DMS53 (cell line): ENCODE results near the gene SLC7A8.

Experiments
- DNase-seq: peaks from one replicate; lab custom pipeline; 2025; lab: John Stamatoyannopoulos, UW

The SLC7A8 gene

DNA sequence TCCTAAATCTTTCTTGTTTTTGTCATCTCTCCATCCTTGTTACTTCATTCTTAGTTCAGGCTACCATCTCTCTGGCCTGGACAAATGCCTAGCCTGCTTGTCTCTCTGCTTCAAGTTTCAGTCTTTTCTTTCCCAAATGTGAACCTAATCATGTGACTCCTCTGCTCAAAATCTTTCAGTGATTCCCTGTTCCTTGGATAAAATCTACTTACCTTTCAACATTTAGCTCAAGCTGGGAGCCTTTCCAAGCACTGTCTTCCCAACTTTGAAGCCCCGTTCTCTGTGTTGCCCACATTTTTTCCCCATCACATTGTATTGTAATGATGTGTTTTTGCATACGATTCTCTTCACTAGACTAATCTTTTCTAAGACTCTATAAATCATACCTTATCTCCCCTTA, 24.7 kb downstream of the SLC7A8 start:
- DNase-seq = no peak

GRCh38 chr14:23154964-23155587, 28.4 kb downstream of the SLC7A8 start:
- peak; percentile 62 for DNase-seq

DNA sequence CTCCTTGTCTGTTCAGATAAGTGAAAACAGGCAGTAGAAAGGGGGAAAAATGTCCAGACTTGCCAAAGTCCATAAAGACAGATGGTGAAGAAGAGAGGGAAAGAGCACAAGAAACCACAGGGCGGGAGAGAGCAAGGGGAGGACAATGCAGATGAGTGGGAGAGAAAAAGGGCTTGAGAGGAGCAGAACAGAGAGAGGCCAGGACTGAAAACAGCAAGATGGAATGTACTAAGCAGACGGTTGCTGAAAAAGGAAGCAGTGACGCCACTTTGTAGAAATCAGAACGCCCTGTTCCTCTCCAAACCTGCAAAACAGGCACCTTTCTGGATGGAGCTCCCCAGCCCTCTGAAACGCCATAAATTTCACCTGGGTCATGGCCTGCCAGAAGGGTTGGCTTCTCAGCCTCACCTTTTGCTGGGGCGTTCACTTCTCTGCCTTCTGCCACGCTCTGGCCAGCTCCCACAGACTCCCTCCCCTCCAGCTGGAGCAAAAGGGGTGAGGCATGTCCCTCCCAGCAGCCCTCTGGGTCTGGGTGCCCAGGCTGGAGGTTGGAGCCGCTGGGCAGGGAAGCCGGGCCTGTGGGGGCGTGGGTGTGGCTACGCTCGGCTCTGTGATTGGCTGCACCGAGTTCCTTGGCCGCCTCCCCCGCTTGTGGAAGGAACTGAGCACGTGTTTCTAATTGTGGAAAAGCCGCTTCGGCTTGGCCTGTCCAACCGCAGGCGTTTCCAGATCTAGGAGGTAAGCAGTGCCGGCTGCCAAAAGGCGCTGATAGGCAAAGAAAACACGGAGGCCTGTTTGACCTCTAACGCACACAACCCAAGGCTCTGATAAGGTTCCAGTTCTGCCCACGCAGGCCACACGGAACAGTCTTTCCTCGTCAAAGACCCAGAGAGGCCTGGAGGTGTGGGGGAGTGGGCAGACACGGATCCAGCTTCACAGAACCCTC, 29.3 kb downstream of the SLC7A8 start:
- DNase-seq = no peak

DNA sequence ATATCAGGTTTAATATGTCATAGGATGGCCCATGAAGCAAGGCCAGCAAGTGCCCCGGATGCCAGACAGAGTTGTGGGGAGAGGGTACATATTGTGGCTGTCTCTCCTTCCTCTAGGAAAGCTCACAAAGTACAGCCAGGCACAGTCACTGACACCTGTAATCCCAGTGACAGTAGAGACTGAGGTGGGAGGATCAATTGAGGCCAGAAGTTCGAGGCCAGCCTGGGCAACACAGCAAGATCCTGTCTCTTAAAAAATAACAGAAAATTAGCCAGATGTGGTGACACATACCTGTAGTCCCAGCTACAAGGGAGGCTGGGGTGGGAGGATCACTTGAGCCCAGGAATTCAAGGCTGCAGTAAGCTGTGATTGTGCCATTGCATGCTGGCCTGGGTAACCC, 32.1 kb downstream of the SLC7A8 start:
- DNase-seq = no peak

DNA sequence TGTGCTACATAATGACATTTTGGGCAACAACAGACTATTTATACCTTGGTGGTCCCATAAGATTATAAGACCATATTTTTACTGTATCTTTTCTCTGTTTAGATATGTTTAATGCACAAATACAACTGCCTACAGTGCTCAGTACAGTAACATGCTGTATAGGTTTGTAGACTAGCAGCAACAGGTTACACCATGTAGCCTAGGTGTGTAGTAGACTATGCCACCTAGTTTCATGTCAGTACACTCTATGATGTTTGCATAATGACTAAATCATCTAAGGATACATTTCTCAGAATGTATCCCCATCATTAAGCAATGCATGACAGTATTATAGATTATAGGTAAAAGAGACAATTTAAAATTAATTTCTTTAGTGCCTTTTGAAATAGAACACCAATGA, 33.7 kb downstream of the SLC7A8 start:
- DNase-seq = no peak

DNA sequence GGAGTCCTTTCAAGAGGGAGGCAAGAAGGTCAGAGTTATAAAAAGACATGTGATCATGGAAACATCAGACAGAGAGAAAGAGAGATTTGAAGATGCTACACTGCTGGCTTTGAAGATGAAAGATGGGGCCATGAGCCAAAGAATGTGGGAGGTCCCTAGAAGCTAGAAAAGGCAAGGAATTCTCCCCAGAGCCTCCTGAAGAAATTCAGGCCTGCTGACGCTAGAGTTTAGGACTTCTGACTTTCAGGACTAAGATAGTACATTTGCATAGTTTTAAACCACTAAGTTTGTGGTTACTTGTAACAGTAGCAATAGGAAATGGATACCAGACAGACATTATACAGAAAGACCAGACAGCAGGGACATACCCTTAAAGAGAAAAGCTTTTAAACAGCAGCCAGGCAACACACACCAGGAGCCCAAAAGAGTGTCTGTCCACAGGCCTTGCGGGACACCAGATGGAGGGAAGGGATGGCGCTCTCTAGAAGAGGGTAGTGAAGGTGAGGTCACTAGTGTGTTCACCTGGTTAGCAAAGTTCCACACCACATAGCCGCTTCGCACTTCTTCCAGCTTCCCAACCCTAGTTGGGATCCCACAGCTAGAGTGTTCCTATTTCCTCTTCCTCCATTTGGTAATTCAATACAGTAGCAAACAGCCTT, 34.7 kb downstream of the SLC7A8 start:
- no peak for DNase-seq

GRCh38 chr14:23147676-23148075, 35.8 kb downstream of the SLC7A8 start:
- DNase-seq = peak; percentile 3

DNA sequence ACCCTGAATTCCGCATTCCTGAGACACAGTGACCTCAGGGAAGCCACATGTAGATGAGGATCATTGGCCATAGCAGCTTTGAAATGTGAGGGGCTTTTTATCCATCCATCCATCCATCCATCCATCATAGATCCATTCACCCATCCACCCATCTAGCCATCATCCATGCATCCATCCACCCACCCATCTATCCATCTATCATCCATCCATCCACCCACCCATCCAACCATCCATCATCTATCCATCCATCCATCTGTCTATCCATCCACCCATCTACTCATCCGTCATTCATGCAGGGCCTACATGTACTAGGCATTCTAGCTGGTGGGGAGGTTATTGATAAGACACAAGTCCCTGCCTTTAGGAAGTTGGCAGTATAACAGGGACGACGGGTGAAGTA, 36.5 kb downstream of the SLC7A8 start:
- no peak for DNase-seq

DNA sequence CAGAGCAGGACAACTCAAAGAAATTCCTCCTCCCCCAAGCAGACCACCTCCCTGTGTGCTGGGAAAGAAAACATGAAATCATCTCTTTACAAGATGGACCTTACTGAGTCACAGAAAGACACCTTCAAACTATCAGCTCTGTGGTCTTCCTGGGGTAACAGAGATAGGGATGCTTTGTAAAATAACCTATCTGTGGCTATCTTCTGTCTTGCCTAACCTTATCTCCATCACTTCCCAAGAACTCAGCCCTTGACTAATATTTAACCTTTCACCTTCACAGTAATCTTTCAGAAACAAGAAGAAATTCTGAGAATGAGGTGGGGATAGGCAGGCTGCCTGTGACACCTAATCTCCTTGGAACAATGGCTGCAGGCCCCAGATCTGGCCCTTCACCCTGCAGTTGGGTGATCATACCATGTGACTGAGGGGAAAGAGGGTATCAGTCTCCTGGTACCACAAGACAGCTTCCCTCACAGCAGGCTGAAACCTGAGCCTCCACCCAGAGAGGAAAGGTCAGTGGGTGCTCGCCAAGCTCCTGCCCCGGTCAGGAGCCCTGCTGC, 37.0 kb downstream of the SLC7A8 start:
- no peak for DNase-seq

DNA sequence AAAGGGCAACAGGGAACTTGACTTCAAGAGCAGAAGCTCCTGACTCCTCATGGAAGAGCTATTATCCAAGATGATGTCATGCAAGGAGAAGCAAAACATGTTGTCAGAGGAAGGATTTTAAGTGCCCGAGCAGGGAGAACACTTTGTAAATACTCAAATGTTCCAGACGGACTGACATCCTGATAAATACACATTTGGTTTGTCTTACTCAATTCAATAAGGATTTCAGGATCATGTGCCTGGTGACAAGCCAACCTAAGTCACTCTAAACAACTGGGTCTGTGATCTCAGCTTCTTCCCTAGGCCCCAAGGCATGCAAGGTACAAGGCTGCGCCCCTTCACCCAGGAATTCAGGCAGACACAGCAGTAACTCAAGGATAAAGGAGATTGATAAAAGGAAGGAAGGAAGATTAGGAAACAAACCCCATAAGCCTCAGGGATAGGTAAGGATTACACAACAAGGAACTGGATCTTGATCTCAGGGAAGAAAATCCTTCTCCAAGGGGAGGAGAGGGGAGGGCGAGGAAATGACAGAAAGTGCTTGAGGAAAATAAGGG, 37.6 kb downstream of the SLC7A8 start:
- no peak for DNase-seq

GRCh38 chr14:23143911-23144310, 39.5 kb downstream of the SLC7A8 start:
- DNase-seq = no peak

GRCh38 chr14:23142826-23143225, 40.6 kb downstream of the SLC7A8 start:
- no peak for DNase-seq

DNA sequence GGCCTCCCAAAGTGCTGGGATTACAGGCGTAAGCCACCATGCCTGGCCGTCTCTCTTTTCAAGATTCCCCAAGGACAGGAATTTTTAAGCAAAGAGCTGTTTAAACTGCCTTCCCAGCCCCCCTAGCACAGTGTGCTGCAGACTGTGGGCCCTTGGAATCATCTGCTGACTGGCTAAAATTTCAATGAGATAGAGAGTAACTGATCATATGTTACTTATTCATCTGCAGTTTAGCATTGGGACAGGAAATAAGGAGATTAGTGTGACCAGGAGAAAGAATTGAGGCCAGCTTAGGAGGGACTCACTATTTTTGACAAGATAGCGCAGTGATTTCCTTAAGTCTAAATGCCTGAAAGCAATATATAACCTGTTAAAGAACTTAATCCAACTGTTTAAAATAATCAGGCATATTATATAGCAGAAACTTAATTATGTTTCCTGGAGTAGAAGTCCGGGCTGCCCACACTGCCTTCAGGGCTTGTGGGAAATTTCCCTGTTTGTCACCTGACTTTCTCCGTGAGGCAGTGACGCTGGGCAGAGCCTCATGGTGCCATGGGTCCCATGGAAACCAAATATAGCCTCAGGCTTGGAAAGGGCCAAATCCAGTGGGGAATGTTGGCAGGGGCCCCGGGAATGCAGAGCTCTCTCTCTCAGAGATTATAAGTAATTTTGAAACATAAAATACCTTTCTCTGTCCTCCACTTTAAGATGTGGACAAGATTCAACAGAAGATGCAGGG, 41.6 kb downstream of the SLC7A8 start:
- DNase-seq = no peak

DNA sequence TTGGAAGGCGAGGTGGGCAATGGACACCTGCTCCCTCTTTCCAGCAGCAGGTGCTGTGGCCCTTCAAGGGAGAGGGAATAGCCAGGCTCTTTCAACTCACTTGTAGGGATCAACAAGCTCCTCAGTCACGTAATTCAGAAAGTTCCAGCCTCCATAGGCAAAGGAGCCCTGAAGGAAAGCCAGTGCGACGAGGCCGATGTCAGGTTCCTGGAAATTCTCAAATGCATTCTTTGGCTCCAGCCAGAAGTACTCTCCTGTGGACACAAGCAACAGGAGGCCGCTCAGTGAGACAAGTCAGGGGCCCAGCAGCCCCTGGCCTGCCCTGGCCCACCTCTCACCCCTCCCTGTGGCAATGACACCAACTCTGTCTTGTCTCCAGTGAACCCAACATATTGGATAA, 43.1 kb downstream of the SLC7A8 start:
- DNase-seq = no peak

GRCh38 chr14:23139874-23140273, 43.6 kb downstream of the SLC7A8 start:
- no peak for DNase-seq

DNA sequence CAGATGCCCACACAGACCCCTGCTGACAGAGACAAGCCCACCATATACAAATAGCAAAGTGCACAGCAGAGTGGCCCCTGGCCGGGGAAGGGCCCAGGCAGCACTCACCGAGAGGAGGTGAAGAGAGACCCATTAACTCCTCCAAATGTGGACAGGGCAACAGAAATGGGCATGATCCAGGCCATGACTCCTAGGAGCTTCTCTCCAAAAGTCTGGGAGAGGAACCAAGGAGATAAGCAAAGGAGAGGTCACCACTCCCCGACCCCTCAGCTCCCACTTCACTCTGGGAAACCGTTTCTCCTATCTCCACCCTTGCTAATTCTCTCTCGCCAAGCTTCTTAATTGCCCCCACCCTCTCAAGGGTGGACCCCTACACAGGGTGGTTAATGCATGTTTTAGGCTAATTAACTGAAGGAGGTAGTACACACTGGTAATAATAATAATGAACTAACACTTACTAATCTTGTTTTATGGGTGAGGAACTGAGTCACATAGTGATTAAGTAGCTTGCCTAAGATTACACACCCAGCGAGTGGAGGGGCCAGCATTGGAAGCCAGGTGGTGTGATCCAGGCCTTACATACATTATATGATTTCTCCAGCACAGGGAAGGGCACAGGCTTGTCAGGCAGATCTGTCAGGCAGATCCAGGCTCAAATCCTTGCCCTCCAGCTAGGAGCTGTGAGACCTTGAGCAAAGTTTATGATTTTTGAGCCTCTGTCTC, 45.5 kb downstream of the SLC7A8 start:
- DNase-seq = no peak

DNA sequence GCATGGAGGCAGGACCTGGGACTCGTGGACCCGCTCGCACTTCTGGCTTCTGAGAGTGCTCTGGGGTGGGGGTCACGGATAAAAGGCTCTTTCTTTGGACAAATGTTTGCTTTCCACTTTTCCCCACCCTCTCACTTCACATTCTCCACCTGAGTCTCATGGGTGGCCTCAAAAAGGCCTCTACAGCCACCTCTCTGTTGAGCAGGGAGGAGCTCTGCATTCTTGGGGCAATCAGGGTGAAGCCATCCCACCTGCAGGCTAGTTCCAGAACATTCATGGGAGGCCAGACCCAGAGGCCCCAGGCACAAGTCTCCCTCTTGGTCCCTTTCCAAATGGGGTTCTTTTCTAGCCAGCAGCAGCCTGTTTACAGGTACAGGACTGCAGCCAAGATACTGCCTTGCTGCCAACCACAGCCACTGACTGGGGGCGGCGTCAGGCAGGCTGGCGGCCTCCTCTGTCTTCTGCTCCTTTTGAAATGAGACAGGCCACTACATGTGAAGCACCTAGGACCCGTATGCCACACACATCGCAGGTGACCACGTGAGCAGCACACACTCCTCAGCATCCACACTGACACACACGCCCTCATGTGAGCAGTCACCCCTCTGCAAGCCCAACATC, 46.2 kb downstream of the SLC7A8 start:
- DNase-seq = no peak

GRCh38 chr14:23136566-23137133, 46.8 kb downstream of the SLC7A8 start:
- no peak for DNase-seq

GRCh38 chr14:23132970-23133369, 50.5 kb downstream of the SLC7A8 start:
- no peak for DNase-seq

- DNase-seq = no peak
These were observed 52.0 kb downstream of the SLC7A8 start for GRCh38 chr14:23131482-23131881.
